Measurements from ENCODE around the gene GTF2I. TPM values are rescaled to one million over a fixed set of nuclear protein-coding genes. Genes with fewer than 3 reads are reported as not detected.

GTF2I gene
- total RNA-seq, 1 donor from 2014 or later, result 168 TPM

- no peak for TF ChIP-seq EZH2 (IDR thresholded peaks at IDR 0.05; ENCODE audit: insufficient read depth, low read length)
- TF ChIP-seq CTCF (IDR thresholded peaks at IDR 0.05; ENCODE audit: insufficient read depth, low read depth, low read length), result peak; percentile 18
- no peaks in the 10 kb centered on the region for H3K79me2 ChIP-seq (ENCODE audit: insufficient read depth, low read length)
- H2AFZ ChIP-seq (ENCODE audit: low read depth, low read length), result no peak overlapping the region
- H3K9ac ChIP-seq (ENCODE audit: low read length), result no peak overlapping the region
- no peaks in the 10 kb centered on the region for H3K4me1 ChIP-seq (ENCODE audit: insufficient read depth, low read length)
- no peaks in the 10 kb centered on the region for H4K20me1 ChIP-seq (ENCODE audit: insufficient read depth, low read length)
- no peak for FAIRE-seq
- DNase-seq (ENCODE audit: low read depth), result peak; percentile 34
- no peak overlapping the region for H3K27ac ChIP-seq (ENCODE audit: low read depth, low read length)
- no peak overlapping the region for H3K4me2 ChIP-seq (ENCODE audit: low read length)
- H3K4me3 Mint-ChIP-seq (ENCODE audit: unreplicated experiment), result no peak overlapping the region
- peaks cover 4% of the 10 kb centered on the region for H3K4me1 Mint-ChIP-seq (ENCODE audit: low read depth, unreplicated experiment)
- H3K36me3 Mint-ChIP-seq (ENCODE audit: low read depth, unreplicated experiment), result no peaks in the 10 kb centered on the region
- no peaks in the 10 kb centered on the region for H3K27me3 ChIP-seq (ENCODE audit: insufficient read depth, low read length)
- H3K4me3 ChIP-seq (ENCODE audit: insufficient read depth, low read depth, low read length), result no peak overlapping the region
- no peaks in the 10 kb centered on the region for H3K9me3 ChIP-seq (ENCODE audit: insufficient read depth, low read depth, low read length)
- no peak overlapping the region for H3K27ac Mint-ChIP-seq (ENCODE audit: unreplicated experiment)
- H3K27me3 Mint-ChIP-seq (ENCODE audit: low read depth, unreplicated experiment), result peaks cover 3% of the 10 kb centered on the region
- no peaks in the 10 kb centered on the region for H3K36me3 ChIP-seq (ENCODE audit: insufficient read depth, low read length)
- H3K9me3 Mint-ChIP-seq (ENCODE audit: unreplicated experiment), result no peaks in the 10 kb centered on the region
These were observed 32.1 kb upstream of the GTF2I start for GRCh38 chr7:74625446-74625845.

GRCh38 chr7:74627661-74628411 lies 29.7 kb upstream of the GTF2I start:
- Mint-ChIP-seq H3K27me3 (ENCODE audit: low read depth, unreplicated experiment) (peaks cover 2% of the 10 kb centered on the region), H3K36me3 (ENCODE audit: low read depth, unreplicated experiment) (no peaks in the 10 kb centered on the region), H3K4me1 (ENCODE audit: low read depth, unreplicated experiment) (peaks cover 4% of the 10 kb centered on the region), H3K4me3 (ENCODE audit: unreplicated experiment) (no peak overlapping the region), H3K9me3 (ENCODE audit: unreplicated experiment) (no peaks in the 10 kb centered on the region), H3K27ac (ENCODE audit: unreplicated experiment) (no peak overlapping the region)
- Histone ChIP-seq H3K36me3 (ENCODE audit: insufficient read depth, low read length) (no peaks in the 10 kb centered on the region), H3K4me1 (ENCODE audit: insufficient read depth, low read length) (no peaks in the 10 kb centered on the region), H3K79me2 (ENCODE audit: insufficient read depth, low read length) (no peaks in the 10 kb centered on the region), H3K27ac (ENCODE audit: low read depth, low read length) (no peak overlapping the region), H3K4me2 (ENCODE audit: low read length) (peak overlapping the region; percentile 31), H3K4me3 (ENCODE audit: insufficient read depth, low read depth, low read length) (no peak overlapping the region), H2AFZ (ENCODE audit: low read depth, low read length) (peak overlapping the region; percentile 62), H3K9me3 (ENCODE audit: insufficient read depth, low read depth, low read length) (no peaks in the 10 kb centered on the region), H3K27me3 (ENCODE audit: insufficient read depth, low read length) (no peaks in the 10 kb centered on the region), H4K20me1 (ENCODE audit: insufficient read depth, low read length) (no peaks in the 10 kb centered on the region), H3K9ac (ENCODE audit: low read length) (no peak overlapping the region)
- DNase-seq (ENCODE audit: low read depth), result no peak
- no peak for TF ChIP-seq EZH2 (IDR thresholded peaks at IDR 0.05; ENCODE audit: insufficient read depth, low read length)
- TF ChIP-seq CTCF (IDR thresholded peaks at IDR 0.05; ENCODE audit: insufficient read depth, low read depth, low read length), result no peak
- no peak for FAIRE-seq

GRCh38 chr7:74632505-74632904 lies 25.0 kb upstream of the GTF2I start:
- Histone ChIP-seq H3K4me2 (ENCODE audit: low read length) (no peak overlapping the region), H3K79me2 (ENCODE audit: insufficient read depth, low read length) (no peaks in the 10 kb centered on the region), H3K27me3 (ENCODE audit: insufficient read depth, low read length) (no peaks in the 10 kb centered on the region), H3K27ac (ENCODE audit: low read depth, low read length) (no peak overlapping the region), H3K4me1 (ENCODE audit: insufficient read depth, low read length) (peaks cover 9% of the 10 kb centered on the region), H3K36me3 (ENCODE audit: insufficient read depth, low read length) (no peaks in the 10 kb centered on the region), H3K9ac (ENCODE audit: low read length) (no peak overlapping the region), H3K9me3 (ENCODE audit: insufficient read depth, low read depth, low read length) (no peaks in the 10 kb centered on the region), H3K4me3 (ENCODE audit: insufficient read depth, low read depth, low read length) (no peak overlapping the region), H4K20me1 (ENCODE audit: insufficient read depth, low read length) (no peaks in the 10 kb centered on the region), H2AFZ (ENCODE audit: low read depth, low read length) (no peak overlapping the region)
- Mint-ChIP-seq H3K36me3 (ENCODE audit: low read depth, unreplicated experiment) (no peaks in the 10 kb centered on the region), H3K9me3 (ENCODE audit: unreplicated experiment) (no peaks in the 10 kb centered on the region), H3K4me3 (ENCODE audit: unreplicated experiment) (no peak overlapping the region), H3K27ac (ENCODE audit: unreplicated experiment) (no peak overlapping the region), H3K4me1 (ENCODE audit: low read depth, unreplicated experiment) (peaks cover 15% of the 10 kb centered on the region), H3K27me3 (ENCODE audit: low read depth, unreplicated experiment) (peaks cover 2% of the 10 kb centered on the region)
- TF ChIP-seq EZH2 (IDR thresholded peaks at IDR 0.05; ENCODE audit: insufficient read depth, low read length), result no peak
- TF ChIP-seq CTCF (IDR thresholded peaks at IDR 0.05; ENCODE audit: insufficient read depth, low read depth, low read length), result no peak
- no peak for DNase-seq (ENCODE audit: low read depth)
- no peak for FAIRE-seq
